Measurements from ENCODE around the gene THOC1. TPM values are rescaled to one million over a fixed set of nuclear protein-coding genes. Genes with fewer than 3 reads are reported as not detected.

THOC1 gene
- total RNA-seq, 4 donors from 2014 or later = 13.8 to 34.1 (median 21.8) TPM

DNA sequence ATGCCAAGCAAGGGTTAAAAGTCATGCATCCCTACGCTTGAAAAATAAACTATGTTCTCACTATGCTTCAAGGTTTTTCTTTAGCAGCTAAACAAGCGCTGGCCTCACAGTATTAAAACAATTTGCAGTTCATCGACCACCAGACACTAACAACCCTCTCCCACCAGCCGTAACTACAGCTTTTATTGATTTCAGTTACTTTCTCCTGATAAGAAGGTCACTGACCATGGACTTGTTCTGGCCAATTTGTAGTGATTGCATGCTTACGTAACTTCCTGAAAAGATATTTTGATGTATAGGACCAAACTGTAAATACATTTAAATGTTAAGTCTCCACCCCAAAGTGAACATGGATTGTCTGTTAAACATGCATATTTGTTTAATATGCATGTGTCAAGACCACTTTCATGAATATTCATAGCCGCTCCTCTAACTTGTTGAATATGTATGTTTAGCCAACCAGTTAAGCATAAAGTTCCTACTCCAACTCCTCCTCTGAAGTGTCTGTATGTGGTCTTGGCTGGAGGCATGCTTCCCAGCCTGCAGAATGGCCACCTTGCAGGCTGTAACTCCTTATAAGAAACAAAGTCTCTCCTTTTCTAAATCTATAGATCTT lies 1.7 kb upstream of the THOC1 start:
- Histone ChIP-seq H3K27ac (replicated peaks in 1 of 4) (peak overlapping the region in 1 of 4 donors; percentile 85), H3K27me3 (no peaks in the 10 kb centered on the region), H3K4me1 (peaks cover 20 to 33% (median 24%) of the 10 kb centered on the region in 4 donors), H3K4me3 (no peak overlapping the region), H3K36me3 (peaks cover 1 to 7% (median 4%) of the 10 kb centered on the region in 4 donors), H3K9me3 (no peaks in the 10 kb centered on the region)
- 79% methylated on average over 6 of the region's 6 CpGs for WGBS
- no peak for DNase-seq (ENCODE audit: extremely low spot score)
- TF ChIP-seq, protein P1, sequence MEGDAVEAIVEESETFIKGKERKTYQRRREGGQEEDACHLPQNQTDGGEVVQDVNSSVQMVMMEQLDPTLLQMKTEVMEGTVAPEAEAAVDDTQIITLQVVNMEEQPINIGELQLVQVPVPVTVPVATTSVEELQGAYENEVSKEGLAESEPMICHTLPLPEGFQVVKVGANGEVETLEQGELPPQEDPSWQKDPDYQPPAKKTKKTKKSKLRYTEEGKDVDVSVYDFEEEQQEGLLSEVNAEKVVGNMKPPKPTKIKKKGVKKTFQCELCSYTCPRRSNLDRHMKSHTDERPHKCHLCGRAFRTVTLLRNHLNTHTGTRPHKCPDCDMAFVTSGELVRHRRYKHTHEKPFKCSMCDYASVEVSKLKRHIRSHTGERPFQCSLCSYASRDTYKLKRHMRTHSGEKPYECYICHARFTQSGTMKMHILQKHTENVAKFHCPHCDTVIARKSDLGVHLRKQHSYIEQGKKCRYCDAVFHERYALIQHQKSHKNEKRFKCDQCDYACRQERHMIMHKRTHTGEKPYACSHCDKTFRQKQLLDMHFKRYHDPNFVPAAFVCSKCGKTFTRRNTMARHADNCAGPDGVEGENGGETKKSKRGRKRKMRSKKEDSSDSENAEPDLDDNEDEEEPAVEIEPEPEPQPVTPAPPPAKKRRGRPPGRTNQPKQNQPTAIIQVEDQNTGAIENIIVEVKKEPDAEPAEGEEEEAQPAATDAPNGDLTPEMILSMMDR (IDR thresholded peaks at IDR 0.05) = no peak
- no peak for TF ChIP-seq EP300 (IDR thresholded peaks at IDR 0.05)
- intact Hi-C loops (cut with DNase I) = no loop called here

DNA sequence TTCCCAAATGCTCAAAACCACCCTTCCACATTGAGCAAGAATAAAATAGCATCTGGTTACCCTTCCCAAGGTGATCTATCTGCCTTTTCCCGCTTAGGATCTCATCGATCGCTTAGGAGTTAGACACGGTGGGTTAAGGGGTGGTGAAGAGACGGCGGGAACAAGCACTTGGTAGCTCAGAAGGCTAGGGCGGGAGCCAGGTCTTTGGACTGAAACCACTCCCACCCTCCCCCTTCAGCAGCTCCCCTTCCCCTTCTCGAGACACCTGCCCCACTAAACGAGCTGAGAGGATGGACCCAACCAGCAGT lies 513 bp downstream of the THOC1 start:
- Histone ChIP-seq H3K4me3 (peak overlapping the region; percentile 73 to 92 (median 88)), H3K27ac (replicated peaks in 1 of 4) (peak overlapping the region; percentile 85 to 93 (median 88)), H3K9me3 (no peaks in the 10 kb centered on the region), H3K4me1 (peaks cover 20 to 33% (median 24%) of the 10 kb centered on the region in 4 donors), H3K27me3 (no peaks in the 10 kb centered on the region), H3K36me3 (peaks cover 12 to 29% (median 23%) of the 10 kb centered on the region in 4 donors)
- intact Hi-C loops (cut with DNase I) = no loop called here
- no peak for DNase-seq (ENCODE audit: extremely low spot score)
- 0% methylated on average over 9 of the region's 9 CpGs for WGBS
- TF ChIP-seq POLR2A (IDR thresholded peaks at IDR 0.05; ENCODE audit: low read depth) (no peak), POLR2AphosphoS5 (IDR thresholded peaks at IDR 0.05) (no peak), EP300 (IDR thresholded peaks at IDR 0.05) (no peak)
- TF ChIP-seq, protein P1 (IDR thresholded peaks at IDR 0.05) = no peak

DNA sequence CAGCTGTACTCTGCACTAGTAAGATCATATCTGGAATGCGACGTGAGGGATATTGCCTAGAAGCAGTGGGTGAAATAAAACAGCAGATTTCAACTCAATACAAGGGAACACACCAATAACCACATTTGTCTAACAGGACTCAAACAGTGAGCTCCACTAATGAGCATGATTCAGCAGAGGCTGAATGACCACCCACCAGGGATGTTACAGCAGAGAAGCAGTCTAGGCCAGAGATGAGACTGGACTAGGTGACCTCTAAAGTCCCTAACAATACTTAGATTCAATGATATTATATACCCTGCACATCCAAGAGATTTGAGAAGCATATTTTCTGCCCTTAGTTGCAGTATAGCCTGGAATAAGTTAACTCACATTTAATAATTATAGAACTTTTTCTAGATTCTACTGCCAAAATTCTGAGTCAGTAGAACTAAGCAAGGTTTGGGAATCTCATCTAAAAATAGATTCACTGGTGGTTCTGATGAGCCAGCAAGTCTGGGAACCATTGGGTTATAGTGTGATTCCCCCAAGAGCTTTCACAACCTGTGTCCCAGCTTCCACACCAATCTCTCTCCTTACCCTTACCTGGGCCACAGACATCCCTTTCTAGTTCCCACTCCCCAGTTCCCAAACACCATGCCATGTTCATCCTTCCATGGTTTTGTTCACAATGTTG lies 6.3 kb downstream of the THOC1 start:
- Histone ChIP-seq H3K27me3 (no peaks in the 10 kb centered on the region), H3K9me3 (no peaks in the 10 kb centered on the region), H3K4me3 (no peak overlapping the region), H3K27ac (replicated peaks in 1 of 4) (no peak overlapping the region), H3K36me3 (peaks cover 28 to 86% (median 47%) of the 10 kb centered on the region in 4 donors), H3K4me1 (peaks cover 3 to 10% (median 5%) of the 10 kb centered on the region in 4 donors)
- DNase-seq (ENCODE audit: extremely low spot score) = no peak
- TF ChIP-seq POLR2AphosphoS5 (IDR thresholded peaks at IDR 0.05) (no peak), EP300 (IDR thresholded peaks at IDR 0.05) (no peak), POLR2A (IDR thresholded peaks at IDR 0.05; ENCODE audit: low read depth) (no peak)
- TF ChIP-seq, protein P1 (IDR thresholded peaks at IDR 0.05) = no peak
- intact Hi-C loops (cut with DNase I) = no loop called here
- 90% methylated on average over 2 of the region's 2 CpGs for WGBS

DNA sequence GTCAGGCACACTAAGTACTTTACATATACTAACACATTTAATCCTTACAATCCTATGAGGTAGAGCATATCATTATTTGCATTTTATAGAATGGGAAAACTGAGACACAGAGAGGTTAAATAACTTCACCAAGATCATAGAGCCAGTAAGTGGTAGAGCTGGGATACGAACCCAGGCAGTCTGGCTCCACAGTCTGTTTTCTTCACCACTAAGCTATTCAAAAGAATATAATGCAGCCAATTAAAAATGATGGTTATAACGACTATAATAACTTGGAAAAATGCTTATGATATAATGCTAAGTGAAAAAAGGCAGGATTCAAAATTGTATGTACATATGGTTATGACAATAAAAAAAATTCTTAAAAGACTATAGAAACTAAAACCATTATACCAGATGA lies 7.3 kb downstream of the THOC1 start:
- no peaks in the 10 kb centered on the region for H3K9me3 ChIP-seq
- H3K27me3 ChIP-seq = no peaks in the 10 kb centered on the region
- no peak overlapping the region for H3K27ac ChIP-seq (replicated peaks in 1 of 4)
- no peaks in the 10 kb centered on the region for H3K4me1 ChIP-seq
- TF ChIP-seq EP300 (IDR thresholded peaks at IDR 0.05) (no peak), POLR2A (IDR thresholded peaks at IDR 0.05; ENCODE audit: low read depth) (no peak), POLR2AphosphoS5 (IDR thresholded peaks at IDR 0.05) (no peak)
- TF ChIP-seq, protein P1 (IDR thresholded peaks at IDR 0.05) = no peak
- H3K4me3 ChIP-seq = no peak overlapping the region
- DNase-seq (ENCODE audit: extremely low spot score) = no peak
- 86% methylated on average over 2 of the region's 2 CpGs for WGBS
- intact Hi-C loops (cut with DNase I) = no loop called here
- peaks cover 36 to 96% (median 56%) of the 10 kb centered on the region in 4 donors for H3K36me3 ChIP-seq

Data from esophagus muscularis mucosa (tissue), 4 donors.